Neural progenitor cell (in vitro differentiated cells): ENCODE data around the gene TCOF1. TPM values are rescaled to one million over a fixed set of nuclear protein-coding genes. Genes with fewer than 3 reads are reported as not detected.

Source experiments
- DNase-seq: peaks from one replicate; pipeline ENCODE4 v3.0.0-alpha.2; 2016; ENCODE audit warnings: low spot score
- H2AFZ ChIP-seq: fragments of 200-600 bp; sonication (generic); replicated peaks from 2 replicates; pipeline ENCODE4 v1.6.1; 2016; ENCODE audit warnings: antibody characterized with exemption
- H3F3A ChIP-seq: fragments of 200-600 bp; sonication (generic); 2 replicates; pipeline ENCODE4 v1.6.1; 2016; ENCODE audit warnings: antibody characterized with exemption, low read depth
- H3K27ac ChIP-seq: fragments of 200-600 bp; sonication (generic); 2 replicates; pipeline ENCODE4 v1.5.1; 2016; ENCODE audit warnings: mild to moderate bottlenecking
- H3K27me3 ChIP-seq: fragments of 200-600 bp; sonication (generic); 2 replicates; pipeline ENCODE4 v1.6.1; 2016; ENCODE audit warnings: mild to moderate bottlenecking, moderate library complexity
- H3K36me3 ChIP-seq: fragments of 200-600 bp; sonication (generic); 2 replicates; pipeline ENCODE4 v1.5.1; 2016
- H3K4me1 ChIP-seq: fragments of 200-600 bp; sonication (generic); 2 replicates; pipeline ENCODE4 v1.6.1; 2016; ENCODE audit warnings: mixed run types
- H3K4me2 ChIP-seq: fragments of 200-600 bp; sonication (generic); 2 replicates; pipeline ENCODE4 v1.6.1; 2016
- H3K4me3 ChIP-seq: fragments of 200-600 bp; sonication (generic); 2 replicates; pipeline ENCODE4 v1.5.1; 2016
- H3K79me2 ChIP-seq: fragments of 200-600 bp; sonication (generic); 2 replicates; pipeline ENCODE4 v1.6.1; 2016; ENCODE audit warnings: low read depth
- H3K9ac ChIP-seq: fragments of 200-600 bp; sonication (generic); 2 replicates; pipeline ENCODE4 v1.6.1; 2016
- H3K9me3 ChIP-seq: fragments of 200-600 bp; sonication (generic); 2 replicates; pipeline ENCODE4 v1.5.1; 2016; ENCODE audit warnings: low read depth
- H4K20me1 ChIP-seq: fragments of 200-600 bp; sonication (generic); 2 replicates; pipeline ENCODE4 v1.6.1; 2016; ENCODE audit warnings: low read depth
- H3K27ac Mint-ChIP-seq: 3 replicates; pipeline ENCODE4 v1.8.0; 2021; ENCODE audit warnings: mixed read lengths
- H3K27me3 Mint-ChIP-seq: 2 replicates; pipeline ENCODE4 v1.8.0; 2022; ENCODE audit warnings: low read depth, mild to moderate bottlenecking, inconsistent platforms, moderate library complexity, mixed read lengths; ENCODE audit not compliant: insufficient read depth
- H3K36me3 Mint-ChIP-seq: 3 replicates; pipeline ENCODE4 v1.8.0; 2021; ENCODE audit warnings: mixed read lengths
- H3K4me1 Mint-ChIP-seq: 3 replicates; pipeline ENCODE4 v1.8.0; 2021; ENCODE audit warnings: mixed read lengths
- H3K4me3 Mint-ChIP-seq: 3 replicates; pipeline ENCODE4 v1.8.0; 2021; ENCODE audit warnings: mild to moderate bottlenecking, moderate library complexity, mixed read lengths
- H3K9me3 Mint-ChIP-seq: 3 replicates; pipeline ENCODE4 v1.8.0; 2020; ENCODE audit warnings: mixed read lengths
- EZH2 ChIP-seq: fragments of 200-600 bp; sonication (generic); IDR thresholded peaks from 2 replicates; pipeline ENCODE4 v1.6.1; 2017; ENCODE audit warnings: antibody characterized with exemption, mild to moderate bottlenecking, moderate library complexity
- EZH2phosphoT487 ChIP-seq: fragments of 200-600 bp; sonication (generic); IDR thresholded peaks from 2 replicates; pipeline ENCODE4 v1.6.1; 2017; ENCODE audit warnings: antibody characterized with exemption
- total RNA-seq: library from RNA; depleted of rRNA; stranded (reverse); fragments of >200 nt; gene quantifications from 2 replicates; pipeline ENCODE4 v1.2.3, GENCODE V29; 2015; ENCODE audit warnings: low replicate concordance
- TF ChIP-seq, protein P1 (sequence below): fragments of 200-600 bp; sonication (generic); IDR thresholded peaks from 2 replicates; pipeline ENCODE4 v1.5.1; 2017; ENCODE audit warnings: antibody characterized with exemption, mild to moderate bottlenecking

TCOF1 gene
- total RNA-seq, 1 donor from 2014 or later = 37.9 TPM

DNA sequence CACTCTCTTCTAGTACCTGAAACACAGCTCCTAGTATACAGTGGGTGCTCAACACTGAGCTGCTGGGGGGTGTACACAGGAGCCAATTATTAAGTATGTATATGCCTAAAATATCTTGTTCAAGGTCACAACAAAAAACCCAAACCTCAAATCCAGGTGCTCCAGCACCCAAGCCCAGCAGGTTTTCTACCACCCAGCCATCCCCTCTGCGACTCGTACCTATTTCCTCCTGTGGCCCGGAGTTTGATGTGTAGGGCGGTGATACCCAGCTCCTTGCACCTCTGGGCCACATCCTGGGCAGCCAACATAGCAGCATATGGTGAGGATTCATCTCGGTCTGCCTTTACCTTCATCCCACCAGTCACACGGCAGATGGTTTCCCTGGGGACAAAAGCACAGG, 89.1 kb downstream of the TCOF1 start:
- H3K9me3 ChIP-seq = no peaks in the 10 kb centered on the region
- no peak for DNase-seq
- H3K4me1 Mint-ChIP-seq = peaks cover 12% of the 10 kb centered on the region
- H3K36me3 Mint-ChIP-seq = peaks cover 43% of the 10 kb centered on the region
- H3K27ac Mint-ChIP-seq = no peak overlapping the region
- H4K20me1 ChIP-seq = peaks cover 67% of the 10 kb centered on the region
- no peak overlapping the region for H3K4me2 ChIP-seq
- H3K4me3 ChIP-seq = no peak overlapping the region
- no peak overlapping the region for H3K27ac ChIP-seq
- H3K36me3 ChIP-seq = peaks cover 11% of the 10 kb centered on the region
- H3K9ac ChIP-seq = no peak overlapping the region
- peaks cover 9% of the 10 kb centered on the region for H3K4me1 ChIP-seq
- peaks cover 7% of the 10 kb centered on the region for H3K27me3 Mint-ChIP-seq
- H3K79me2 ChIP-seq = peaks cover 46% of the 10 kb centered on the region
- H2AFZ ChIP-seq = no peak overlapping the region
- no peaks in the 10 kb centered on the region for H3K27me3 ChIP-seq
- TF ChIP-seq, protein P1, sequence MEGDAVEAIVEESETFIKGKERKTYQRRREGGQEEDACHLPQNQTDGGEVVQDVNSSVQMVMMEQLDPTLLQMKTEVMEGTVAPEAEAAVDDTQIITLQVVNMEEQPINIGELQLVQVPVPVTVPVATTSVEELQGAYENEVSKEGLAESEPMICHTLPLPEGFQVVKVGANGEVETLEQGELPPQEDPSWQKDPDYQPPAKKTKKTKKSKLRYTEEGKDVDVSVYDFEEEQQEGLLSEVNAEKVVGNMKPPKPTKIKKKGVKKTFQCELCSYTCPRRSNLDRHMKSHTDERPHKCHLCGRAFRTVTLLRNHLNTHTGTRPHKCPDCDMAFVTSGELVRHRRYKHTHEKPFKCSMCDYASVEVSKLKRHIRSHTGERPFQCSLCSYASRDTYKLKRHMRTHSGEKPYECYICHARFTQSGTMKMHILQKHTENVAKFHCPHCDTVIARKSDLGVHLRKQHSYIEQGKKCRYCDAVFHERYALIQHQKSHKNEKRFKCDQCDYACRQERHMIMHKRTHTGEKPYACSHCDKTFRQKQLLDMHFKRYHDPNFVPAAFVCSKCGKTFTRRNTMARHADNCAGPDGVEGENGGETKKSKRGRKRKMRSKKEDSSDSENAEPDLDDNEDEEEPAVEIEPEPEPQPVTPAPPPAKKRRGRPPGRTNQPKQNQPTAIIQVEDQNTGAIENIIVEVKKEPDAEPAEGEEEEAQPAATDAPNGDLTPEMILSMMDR = no peak
- TF ChIP-seq EZH2phosphoT487 (no peak), EZH2 (no peak)
- H3K4me3 Mint-ChIP-seq = no peak overlapping the region
- H3K9me3 Mint-ChIP-seq = peaks cover 3% of the 10 kb centered on the region
- peaks cover 74% of the 10 kb centered on the region for H3F3A ChIP-seq

DNA sequence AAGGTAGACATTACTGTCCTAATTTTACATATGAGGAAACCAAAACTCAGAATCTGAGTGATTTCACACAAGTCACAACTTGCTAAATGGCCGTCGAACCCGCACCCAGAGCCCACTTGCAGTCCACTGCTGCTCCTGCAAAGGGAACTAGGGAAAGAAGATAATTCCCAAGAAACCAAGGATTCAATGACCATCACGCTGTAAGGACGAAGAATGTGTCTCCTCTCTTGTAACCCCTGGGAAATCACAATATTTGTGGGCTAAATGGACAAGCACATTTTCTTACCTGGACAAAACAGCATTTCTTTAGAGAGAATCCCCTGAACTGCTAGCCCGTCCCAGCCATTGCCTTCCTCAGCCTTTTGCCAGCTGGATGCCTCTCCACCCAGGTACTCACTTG, 89.7 kb downstream of the TCOF1 start:
- Mint-ChIP-seq H3K9me3 (peaks cover 3% of the 10 kb centered on the region), H3K27me3 (peaks cover 7% of the 10 kb centered on the region), H3K27ac (no peak overlapping the region), H3K36me3 (peaks cover 43% of the 10 kb centered on the region), H3K4me3 (peak overlapping the region; percentile 97), H3K4me1 (peaks cover 12% of the 10 kb centered on the region)
- Histone ChIP-seq H3K9me3 (no peaks in the 10 kb centered on the region), H3K27me3 (no peaks in the 10 kb centered on the region), H2AFZ (no peak overlapping the region), H3K27ac (no peak overlapping the region), H3F3A (peaks cover 68% of the 10 kb centered on the region), H3K36me3 (peaks cover 11% of the 10 kb centered on the region), H3K4me3 (no peak overlapping the region), H4K20me1 (peaks cover 61% of the 10 kb centered on the region), H3K4me1 (peaks cover 9% of the 10 kb centered on the region), H3K79me2 (peaks cover 46% of the 10 kb centered on the region), H3K4me2 (peak overlapping the region; percentile 86), H3K9ac (no peak overlapping the region)
- DNase-seq = no peak
- no peak for TF ChIP-seq EZH2phosphoT487
- TF ChIP-seq EZH2 = no peak
- TF ChIP-seq, protein P1 = no peak

DNA sequence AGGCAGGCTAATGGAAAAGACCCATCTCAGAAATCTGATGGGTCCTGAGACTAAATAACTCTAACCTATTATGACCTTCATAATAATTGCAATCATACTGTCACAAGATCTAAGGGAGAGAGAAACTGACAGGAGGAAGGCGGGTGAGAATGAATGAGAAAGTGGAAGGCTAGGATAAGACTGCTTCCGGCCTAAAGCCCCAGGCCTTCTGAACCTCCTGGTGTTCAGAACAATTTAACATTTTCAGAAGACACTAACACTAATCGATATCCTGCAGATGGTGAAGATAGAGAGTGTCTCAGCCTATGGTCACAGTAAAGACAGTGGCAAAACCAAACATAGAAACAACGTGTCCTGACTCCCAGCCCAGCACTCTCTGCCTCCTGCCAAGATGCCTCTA, 90.8 kb downstream of the TCOF1 start:
- Histone ChIP-seq H3K27me3 (no peaks in the 10 kb centered on the region), H3K9ac (peak overlapping the region; percentile 99), H3F3A (peaks cover 58% of the 10 kb centered on the region), H3K4me3 (peak overlapping the region; percentile 91), H2AFZ (no peak overlapping the region), H3K4me1 (peaks cover 9% of the 10 kb centered on the region), H3K27ac (peak overlapping the region; percentile 27), H3K36me3 (peaks cover 11% of the 10 kb centered on the region), H3K9me3 (no peaks in the 10 kb centered on the region), H3K79me2 (peaks cover 46% of the 10 kb centered on the region), H3K4me2 (peak overlapping the region; percentile 86), H4K20me1 (peaks cover 59% of the 10 kb centered on the region)
- Mint-ChIP-seq H3K36me3 (peaks cover 41% of the 10 kb centered on the region), H3K4me3 (peak overlapping the region; percentile 97), H3K27ac (no peak overlapping the region), H3K4me1 (peaks cover 12% of the 10 kb centered on the region), H3K9me3 (peaks cover 3% of the 10 kb centered on the region), H3K27me3 (peaks cover 7% of the 10 kb centered on the region)
- DNase-seq = no peak
- TF ChIP-seq, protein P1 = no peak
- TF ChIP-seq EZH2phosphoT487 (no peak), EZH2 (no peak)
